Esophagus squamous epithelium (tissue), 5 donors: ENCODE results near the gene CLIC4. TPM values are rescaled to one million over a fixed set of nuclear protein-coding genes. Genes with fewer than 3 reads are reported as not detected.
"Not testable (repeated sequence)": the region's sequence is repeated elsewhere in the genome, so short reads cannot be mapped to it uniquely, and the experiment has no call there.

Source experiments
- DNase-seq: peaks from one replicate; lab custom pipeline; 2025; lab: John Stamatoyannopoulos, UW
- H3K27ac ChIP-seq, 4 donors: fragments of 200-600 bp; sonication (generic); one replicate each; pipeline ENCODE4 v1.5.1; 2016 to 2019; ENCODE audit warnings: mild to moderate bottlenecking in 1 of 4
- H3K27me3 ChIP-seq, 4 donors: fragments of 200-600 bp; sonication (generic); 1 replicate in 3 of 4; 2 replicates in 1 of 4; pipeline versions ENCODE4 v1.5.1 to v1.6.0; 2017 to 2021; ENCODE audit warnings: antibody characterized with exemption in 1 of 4
- H3K36me3 ChIP-seq, 3 donors: fragments of 200-600 bp; sonication (generic); one replicate each; pipeline ENCODE4 v1.5.1; 2016 to 2019
- H3K4me1 ChIP-seq, 3 donors: fragments of 200-600 bp; sonication (generic); one replicate each; pipeline ENCODE4 v1.5.1; 2017 to 2019
- H3K4me3 ChIP-seq, 4 donors: fragments of 200-600 bp; sonication (generic); 1 replicate in 3 of 4; 2 replicates in 1 of 4; pipeline ENCODE4 v1.5.1; 2016 to 2019; ENCODE audit warnings: mild to moderate bottlenecking in 2 of 4, moderate library complexity in 1 of 4
- H3K9me3 ChIP-seq, 3 donors: fragments of 200-600 bp; sonication (generic); one replicate each; pipeline ENCODE4 v1.5.1; 2016 to 2019
- CTCF ChIP-seq, 6 experiments: fragments of 450-650 bp in 4 of 6; fragments of 200-600 bp in 2 of 6; sonication (generic) in 2 of 6; IDR thresholded peaks; one replicate each; pipeline ENCODE4 v1.5.1; 2016 to 2019; ENCODE audit warnings: antibody characterized with exemption in 6 of 6, mild to moderate bottlenecking in 4 of 6, moderate library complexity in 4 of 6
- POLR2A ChIP-seq, 4 donors: fragments of 450-650 bp; IDR thresholded peaks; one replicate each; pipeline ENCODE4 v1.6.1; 2017; ENCODE audit warnings: antibody characterized with exemption in 4 of 4, mild to moderate bottlenecking in 4 of 4, moderate library complexity in 3 of 4
- WGBS, 2 donors: methylation state at CpG; one replicate each; pipeline ENCODE4 v1.1.5; 2018; 5-methylcytosine and 5-hydroxymethylcytosine counted together
- intact Hi-C: fragments of 100-400 bp; cut with DNase I; formaldehyde crosslinking; loops from one replicate; pipeline ENCODE4 v1.15.0; 2022
- total RNA-seq, 4 donors: library from RNA; depleted of rRNA; stranded (reverse); fragments of >200 nt; gene quantifications; one replicate each; pipeline ENCODE4 v1.1.0, GENCODE V29; 2016
- donor health status: DM: yes; HTN: yes; CAD: no.

CLIC4 gene
- total RNA-seq, 4 donors from 2014 or later: 22.3 to 204 (median 69.0) TPM

- TF ChIP-seq POLR2A (IDR thresholded peaks at IDR 0.05) (no peak), CTCF (IDR thresholded peaks at IDR 0.05) (no peak)
- DNase-seq: no peak
- Histone ChIP-seq H3K4me1 (peaks cover 0 to 38% (median 4%) of the 10 kb centered on the region in 3 donors), H3K9me3 (no peaks in the 10 kb centered on the region), H3K27ac (peak overlapping the region in 3 of 4 donors; percentile 47 to 75 (median 65)), H3K4me3 (no peak overlapping the region), H3K27me3 (no peaks in the 10 kb centered on the region), H3K36me3 (peaks cover 0 to 6% (median 0%) of the 10 kb centered on the region in 3 donors)
- WGBS, 2 donors: 89 to 91% methylated on average over 5 of the region's 5 CpGs
- intact Hi-C loops: no loop called here
Observed at GRCh38 chr1:24795236-24795635, 50.0 kb downstream of the CLIC4 start.

GRCh38 chr1:24796524-24796923 is 51.3 kb downstream of the CLIC4 start:
- DNase-seq: no peak
- no peaks in the 10 kb centered on the region for H3K27me3 ChIP-seq
- no peak overlapping the region for H3K4me3 ChIP-seq
- H3K36me3 ChIP-seq: peaks cover 0 to 6% (median 0%) of the 10 kb centered on the region in 3 donors
- peak overlapping the region in 1 of 4 donors; percentile 13 for H3K27ac ChIP-seq
- intact Hi-C loops: no loop called here
- 84 to 100% methylated on average over 2 of the region's 2 CpGs for WGBS, 2 donors
- no peaks in the 10 kb centered on the region for H3K9me3 ChIP-seq
- H3K4me1 ChIP-seq: peaks cover 0 to 43% (median 9%) of the 10 kb centered on the region in 3 donors
- TF ChIP-seq CTCF (IDR thresholded peaks at IDR 0.05): no peak
- no peak for TF ChIP-seq POLR2A (IDR thresholded peaks at IDR 0.05)

GRCh38 chr1:24799242-24799641 is 54.0 kb downstream of the CLIC4 start:
- H3K27me3 ChIP-seq, H3K4me3 ChIP-seq, intact Hi-C loops, H3K27ac ChIP-seq, H3K36me3 ChIP-seq, DNase-seq, H3K9me3 ChIP-seq: not testable (repeated sequence)
- WGBS, 2 donors: no CpG with 5 or more reads among the region's 33 CpGs
- peaks cover 0 to 54% (median 13%) of the 10 kb centered on the region in 3 donors for H3K4me1 ChIP-seq

GRCh38 chr1:24801176-24801575 is 55.9 kb downstream of the CLIC4 start:
- Histone ChIP-seq H3K4me1 (peaks cover 0 to 44% (median 13%) of the 10 kb centered on the region in 3 donors), H3K36me3 (peaks cover 0 to 6% (median 0%) of the 10 kb centered on the region in 3 donors), H3K4me3 (no peak overlapping the region), H3K9me3 (no peaks in the 10 kb centered on the region), H3K27ac (peak overlapping the region in 2 of 4 donors; percentile 7 to 34), H3K27me3 (no peaks in the 10 kb centered on the region)
- TF ChIP-seq CTCF (IDR thresholded peaks at IDR 0.05) (no peak), POLR2A (IDR thresholded peaks at IDR 0.05) (no peak)
- no peak for DNase-seq
- WGBS, 2 donors: 44 to 50% methylated on average over 1 of the region's 1 CpG
- intact Hi-C loops: no loop called here

GRCh38 chr1:24803220-24803619 is 58.0 kb downstream of the CLIC4 start:
- Histone ChIP-seq H3K27ac (peak overlapping the region in 2 of 4 donors; percentile 31 to 50), H3K36me3 (peaks cover 0 to 6% (median 0%) of the 10 kb centered on the region in 3 donors), H3K4me3 (no peak overlapping the region), H3K27me3 (no peaks in the 10 kb centered on the region), H3K4me1 (peaks cover 0 to 46% (median 18%) of the 10 kb centered on the region in 3 donors), H3K9me3 (no peaks in the 10 kb centered on the region)
- intact Hi-C loops: no loop called here
- TF ChIP-seq POLR2A (IDR thresholded peaks at IDR 0.05) (no peak), CTCF (IDR thresholded peaks at IDR 0.05) (no peak)
- DNase-seq: no peak
- WGBS, 2 donors: 31% methylated on average over 2 of the region's 2 CpGs
